HTERT RPE-1 (cell line): ENCODE results near the gene CCDC187.

Experiments
- in situ Hi-C: fragments of 300-500 bp; cut with MboI; formaldehyde crosslinking; loops from 4 replicates; pipeline ENCODE4 v1.14.3; 2020; ENCODE audit warnings: low sequenced_read_pairs

CCDC187 gene

DNA sequence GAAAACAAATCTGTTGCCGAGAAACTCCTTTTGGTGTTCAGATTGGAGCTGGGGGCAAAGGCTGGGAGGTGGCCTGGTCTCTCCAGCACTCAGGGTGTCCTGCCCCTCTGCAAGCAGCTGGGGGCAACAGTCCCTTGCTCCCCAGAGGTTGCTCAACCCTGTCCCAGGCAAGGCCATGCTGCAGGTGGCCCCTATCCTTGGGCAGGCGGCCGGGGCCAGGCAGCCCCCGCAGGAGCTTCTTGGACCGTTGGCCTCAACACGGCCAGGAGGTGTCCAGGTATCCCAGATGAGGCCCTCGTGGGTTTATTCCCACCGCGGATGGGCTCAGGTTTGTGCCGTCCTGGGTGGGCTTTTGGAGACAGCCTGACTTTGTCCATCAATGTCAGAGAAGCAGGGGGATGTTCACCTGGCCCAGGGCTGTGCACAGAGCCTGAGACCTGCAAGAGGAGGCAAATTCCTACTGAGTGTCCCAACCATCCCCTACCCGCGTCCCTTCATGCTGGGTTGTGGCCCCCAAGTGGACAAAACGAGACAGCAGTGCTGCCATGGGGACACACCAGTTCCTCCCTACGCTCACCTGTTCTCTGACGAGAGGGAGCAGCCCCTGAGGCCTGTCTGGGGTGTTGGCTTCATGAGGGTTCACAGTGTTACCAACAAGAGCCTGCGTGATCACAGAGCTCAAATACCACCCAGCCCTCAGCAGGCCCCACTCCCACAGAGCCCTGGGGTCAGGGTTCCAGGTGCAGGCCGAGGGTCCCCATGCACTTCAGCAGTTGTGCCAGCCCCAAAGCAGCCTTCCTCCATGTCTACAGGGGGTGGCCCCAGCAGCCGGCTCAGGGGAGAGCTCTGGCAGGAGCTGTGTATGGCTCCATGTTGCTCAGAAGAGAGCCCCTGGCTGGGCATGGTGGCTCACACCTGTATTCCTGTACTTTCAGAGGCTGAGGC is 9.5 kb upstream of the CCDC187 start:
- in situ Hi-C loops = no loop called here

GRCh38 chr9:136312436-136312835 is 8.5 kb upstream of the CCDC187 start:
- in situ Hi-C loops = no loop called here

DNA sequence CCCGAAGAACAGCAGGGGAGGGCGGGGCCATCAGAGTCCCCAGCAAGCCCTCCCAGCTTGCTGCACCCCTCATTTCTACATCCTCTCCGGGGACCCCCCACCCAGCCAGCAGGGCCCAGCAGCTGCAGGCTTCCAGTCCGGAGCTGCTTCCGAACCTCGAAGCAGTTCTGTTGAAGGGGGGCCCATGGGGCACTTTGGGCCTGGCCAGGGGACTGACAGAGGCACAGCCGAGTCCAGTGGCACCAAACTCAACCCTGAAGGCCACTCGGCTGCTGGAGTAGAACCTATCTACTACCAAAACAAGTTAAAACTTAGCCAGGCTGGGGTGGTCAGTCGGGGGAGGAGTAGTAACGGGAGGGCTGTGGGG is 8.1 kb upstream of the CCDC187 start:
- in situ Hi-C loops = no loop called here

- in situ Hi-C loops = no loop called here
Measured at GRCh38 chr9:136311051-136312008, 7.4 kb upstream of the CCDC187 start.

GRCh38 chr9:136310273-136311030 is 6.6 kb upstream of the CCDC187 start:
- in situ Hi-C loops = no loop called here

GRCh38 chr9:136309806-136310220 is 5.9 kb upstream of the CCDC187 start:
- in situ Hi-C loops = no loop called here

DNA sequence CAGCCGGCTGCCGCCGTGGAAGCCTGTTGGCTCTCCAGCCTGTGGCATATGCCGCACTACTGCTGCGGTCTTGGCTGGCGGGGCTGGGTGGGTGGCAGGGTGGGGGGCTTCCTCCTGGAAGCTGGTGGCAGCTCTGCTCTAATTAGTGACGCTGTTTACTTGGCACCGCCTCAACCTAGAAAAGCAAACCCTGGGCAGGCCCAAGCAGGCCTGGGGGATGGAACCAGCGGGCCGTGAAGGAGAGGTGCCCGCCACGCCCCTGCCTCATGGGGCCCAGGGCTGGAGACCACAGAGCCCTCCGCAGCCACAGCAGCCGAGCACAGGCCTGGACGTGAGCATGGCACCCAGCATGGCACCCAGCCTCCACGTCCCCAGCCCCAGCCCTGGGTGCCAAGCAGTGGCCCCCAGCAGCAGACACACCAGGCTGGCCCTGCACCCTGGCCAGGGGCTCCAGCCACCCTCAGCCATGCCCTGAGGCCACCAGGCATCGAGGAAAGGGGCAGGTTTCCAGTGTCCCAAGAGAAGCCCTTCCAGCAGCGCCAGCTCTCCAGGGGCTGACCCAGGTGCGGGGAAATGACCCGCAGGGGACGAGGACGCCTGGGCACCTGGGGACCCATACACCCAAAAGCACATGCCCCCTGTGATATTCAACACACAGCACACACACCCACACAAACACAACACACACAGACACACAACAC is 5.4 kb upstream of the CCDC187 start:
- in situ Hi-C loops = no loop called here

- in situ Hi-C loops = no loop called here
Measured at GRCh38 chr9:136308702-136309053, 4.8 kb upstream of the CCDC187 start.

- in situ Hi-C loops = no loop called here
Measured at GRCh38 chr9:136308006-136308701, 4.3 kb upstream of the CCDC187 start.

GRCh38 chr9:136307215-136307750 is 3.4 kb upstream of the CCDC187 start:
- in situ Hi-C loops = no loop called here

DNA sequence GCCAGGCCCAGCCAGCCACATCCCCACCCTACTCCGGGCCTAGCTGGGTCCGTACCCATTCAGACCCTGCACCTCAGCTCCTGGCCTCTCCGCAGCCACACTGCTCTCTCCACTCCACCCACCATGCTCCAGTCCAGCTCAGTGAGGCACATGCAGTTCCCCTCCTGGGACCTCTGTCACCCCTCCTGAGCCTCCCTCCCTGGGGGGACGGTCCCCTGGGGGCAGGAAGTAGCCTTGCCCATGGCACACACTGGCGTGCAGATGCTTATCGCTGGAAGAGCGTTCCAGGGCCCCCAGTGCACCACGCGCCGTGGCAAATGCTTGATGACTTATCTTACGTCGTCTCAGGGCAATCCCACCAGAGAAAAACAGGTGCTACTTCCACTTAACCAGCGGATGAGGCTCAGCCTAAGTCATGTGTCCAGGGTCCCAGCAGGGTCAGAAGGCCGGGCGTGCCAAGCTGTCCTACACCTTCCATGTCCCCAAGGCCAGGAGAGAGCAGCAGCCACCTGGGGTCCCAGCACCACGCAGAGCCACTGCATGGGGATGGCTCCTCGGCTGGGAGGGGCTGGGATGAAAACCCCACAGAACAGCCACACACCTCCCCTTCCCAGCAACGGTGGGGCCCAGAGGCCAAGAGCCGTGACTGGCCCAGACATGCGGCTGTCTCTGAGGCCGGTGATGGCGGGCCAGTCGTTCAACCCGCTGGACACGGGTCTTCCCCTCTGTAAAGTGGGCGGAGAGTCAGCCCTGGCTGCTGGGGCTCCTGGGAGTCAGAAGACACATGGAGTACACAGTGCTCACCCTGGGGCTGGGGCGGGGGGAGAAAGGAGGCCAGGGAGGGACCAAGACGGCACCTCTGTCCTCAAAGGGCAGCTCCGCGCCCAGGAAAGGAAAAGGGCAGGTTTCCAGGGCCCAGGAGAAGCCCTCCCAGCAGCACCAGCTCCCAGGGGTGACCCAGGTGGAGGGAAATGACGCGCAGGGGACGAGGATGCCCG is 2.6 kb upstream of the CCDC187 start:
- in situ Hi-C loops = no loop called here

GRCh38 chr9:136305804-136306203 is 1.9 kb upstream of the CCDC187 start:
- in situ Hi-C loops = no loop called here

DNA sequence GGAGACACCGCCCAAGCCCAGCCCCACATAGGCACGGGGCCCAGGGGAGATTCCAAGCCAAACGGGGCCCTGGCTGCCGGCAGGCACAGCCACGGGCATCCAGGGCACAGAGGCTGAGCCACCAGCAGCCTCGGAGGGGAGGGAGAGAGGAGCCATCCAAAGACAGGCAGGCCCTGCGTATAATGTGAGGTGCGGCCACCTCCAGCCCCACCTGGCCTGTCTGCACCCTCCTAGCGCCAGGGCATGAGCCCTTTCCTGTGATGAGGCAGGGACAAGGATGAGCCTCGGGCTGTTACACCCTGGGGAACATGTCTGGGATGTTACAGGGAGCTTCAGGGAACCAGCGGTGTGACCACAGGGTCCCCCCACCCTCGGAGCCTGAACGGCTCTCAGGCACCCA is 1.1 kb upstream of the CCDC187 start:
- in situ Hi-C loops = no loop called here

DNA sequence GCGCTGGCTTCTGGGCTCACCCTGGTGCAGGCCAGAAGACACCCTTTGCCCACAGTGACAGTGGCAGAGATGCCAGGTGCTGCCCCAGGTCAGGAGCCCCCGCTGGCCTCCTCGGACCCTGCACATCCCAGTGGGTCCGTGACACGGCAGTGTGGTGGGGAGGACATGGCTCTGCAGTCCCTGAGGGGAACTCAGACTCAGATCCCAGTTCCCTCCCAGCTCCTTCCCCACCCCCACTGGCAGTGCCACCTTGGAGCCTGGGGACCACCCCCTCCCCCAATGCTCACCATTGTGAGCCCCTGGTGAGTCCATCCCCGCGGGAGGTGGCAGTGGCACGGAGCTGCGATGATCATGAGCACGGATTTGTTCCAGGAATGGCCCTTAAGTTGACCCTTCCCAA is 562 bp upstream of the CCDC187 start:
- in situ Hi-C loops = no loop called here

DNA sequence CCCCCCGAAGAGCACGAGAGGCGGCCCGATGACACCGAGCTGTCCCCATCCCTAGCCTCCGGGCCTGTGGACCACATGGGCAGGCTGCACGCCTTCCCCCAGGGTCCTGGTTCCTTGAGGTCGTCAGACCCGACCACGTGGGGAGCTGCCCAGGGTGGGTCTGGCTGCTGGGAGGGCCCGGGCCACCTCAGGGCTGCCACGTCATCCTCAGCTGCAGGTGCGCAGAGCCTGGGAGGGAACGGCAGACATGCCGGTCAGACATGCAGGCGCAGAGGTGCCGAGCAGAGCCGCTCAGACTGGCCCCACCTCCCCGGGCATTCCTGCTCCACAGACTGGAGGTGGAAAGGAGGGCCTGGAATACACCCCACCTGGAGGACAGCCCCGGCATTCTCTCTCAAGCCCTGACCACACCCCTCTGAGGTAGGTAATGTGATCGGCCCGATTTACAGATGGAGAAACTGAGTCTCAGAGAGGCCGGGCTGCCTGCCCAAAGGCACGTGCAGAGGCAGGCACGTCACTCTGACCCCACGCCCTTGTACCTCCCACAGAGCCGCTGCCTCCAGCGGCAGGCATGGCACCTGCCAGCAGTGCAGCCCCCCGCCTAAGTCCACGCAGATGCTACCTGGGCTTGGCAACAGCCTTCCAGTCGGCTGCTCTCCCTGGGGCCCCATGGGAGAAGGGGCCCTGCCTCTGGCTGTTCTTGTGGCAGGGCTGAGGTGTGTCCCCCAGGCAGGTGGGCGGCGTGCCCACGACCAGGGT is 649 bp downstream of the CCDC187 start:
- in situ Hi-C loops = no loop called here

GRCh38 chr9:136302527-136302926 is 1.4 kb downstream of the CCDC187 start:
- in situ Hi-C loops = no loop called here

GRCh38 chr9:136300866-136301265 is 3.0 kb downstream of the CCDC187 start:
- in situ Hi-C loops = no loop called here
